Activated T-cell treated with anti-CD3 and anti-CD28 coated beads, Interleukin-2, amount 50 U/mL, for 48 hours (primary cell): ENCODE results near the gene ALDH16A1.

ENCODE experiments used
- DNase-seq, 2 experiments: peaks; one replicate each; pipeline ENCODE4 v3.0.0-alpha.2; 2020

ALDH16A1 gene

GRCh38 chr19:49518033-49518432 lies 65.0 kb downstream of the ALDH16A1 start:
- DNase-seq, result no peak
